Left lobe of liver (tissue), 2 donors: ENCODE measurements around the gene SH3GL3. TPM values are rescaled to one million over a fixed set of nuclear protein-coding genes. Genes with fewer than 3 reads are reported as not detected.

Experiments
- ATAC-seq: fragments of 200-7000 bp; cut with Tn5 transposase; one replicate; pipeline ENCODE4 v1.9.1; 2020; ENCODE audit warnings: mild to moderate bottlenecking, moderate library complexity
- DNase-seq: peaks from one replicate; pipeline ENCODE4 v3.0.0-alpha.2; 2020; ENCODE audit warnings: low spot score
- total RNA-seq: library from RNA; stranded (reverse); gene quantifications from one replicate; pipeline ENCODE4 v1.2.1, GENCODE V29; 2021
- donor health status: DM: no; HTN: no; CAD: no; lungs with moderate emphysema.
- donor health status: DM: no; HTN: yes; CAD: no.

SH3GL3 gene
- total RNA-seq, 1 donor from 2014 or later = not detected

DNA sequence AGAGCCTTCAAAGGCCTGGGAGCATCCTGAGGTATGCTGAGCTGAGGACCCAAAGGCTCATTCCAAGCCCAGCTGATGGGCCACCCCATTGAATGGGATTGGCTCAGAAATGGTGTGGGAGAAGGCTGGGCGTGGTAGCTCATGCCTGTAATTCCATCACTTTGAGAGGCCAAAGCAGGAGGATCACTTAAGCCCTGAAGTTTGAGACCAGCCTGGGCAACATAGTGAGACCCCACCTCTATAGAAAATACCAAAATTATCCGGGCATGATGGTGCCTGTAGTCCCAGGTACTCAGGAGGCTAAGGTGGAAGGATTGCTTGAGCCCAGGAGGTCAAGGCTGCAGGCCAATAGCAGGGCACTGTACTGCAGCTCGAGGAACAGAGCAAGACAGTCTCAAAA, 163.0 kb downstream of the SH3GL3 start:
- no peak for DNase-seq
- no peak for ATAC-seq

DNA sequence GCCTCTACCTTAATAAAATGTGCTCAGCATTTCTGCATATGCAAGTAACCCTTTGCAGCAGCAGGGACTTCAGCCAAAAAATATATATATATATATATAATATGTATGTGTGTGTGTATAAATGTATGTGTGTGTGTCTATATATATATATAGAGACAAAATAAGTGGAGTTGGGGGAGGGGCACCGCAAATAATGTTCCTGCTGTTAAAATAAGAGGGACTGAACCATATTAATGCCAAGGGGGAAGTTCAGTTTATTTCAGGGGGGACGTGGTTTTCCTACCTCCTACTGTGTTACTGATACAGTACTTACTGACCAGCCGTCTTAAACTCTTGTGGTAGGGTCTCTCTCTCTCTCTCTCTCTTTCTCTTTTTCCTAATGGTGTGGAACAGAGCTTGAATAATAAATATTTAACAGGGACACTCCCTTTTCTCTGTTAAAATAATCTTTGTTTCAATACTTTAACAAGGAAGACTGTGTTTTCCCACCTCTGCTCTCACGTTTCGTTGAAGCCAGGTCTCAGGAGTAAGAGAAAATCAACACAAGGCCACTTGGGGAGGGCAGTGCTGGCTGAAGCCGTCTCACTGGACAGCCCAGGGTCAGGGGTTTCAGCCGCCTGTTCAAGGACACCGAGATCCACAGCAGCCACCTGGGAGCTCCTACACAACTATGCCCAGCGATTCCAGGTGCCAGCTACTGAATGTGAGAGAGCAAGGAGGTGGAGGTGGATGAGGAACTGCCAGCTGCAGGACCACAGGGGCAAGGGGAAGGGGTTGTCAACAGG, 164.0 kb downstream of the SH3GL3 start:
- ATAC-seq = no peak
- no peak for DNase-seq

DNA sequence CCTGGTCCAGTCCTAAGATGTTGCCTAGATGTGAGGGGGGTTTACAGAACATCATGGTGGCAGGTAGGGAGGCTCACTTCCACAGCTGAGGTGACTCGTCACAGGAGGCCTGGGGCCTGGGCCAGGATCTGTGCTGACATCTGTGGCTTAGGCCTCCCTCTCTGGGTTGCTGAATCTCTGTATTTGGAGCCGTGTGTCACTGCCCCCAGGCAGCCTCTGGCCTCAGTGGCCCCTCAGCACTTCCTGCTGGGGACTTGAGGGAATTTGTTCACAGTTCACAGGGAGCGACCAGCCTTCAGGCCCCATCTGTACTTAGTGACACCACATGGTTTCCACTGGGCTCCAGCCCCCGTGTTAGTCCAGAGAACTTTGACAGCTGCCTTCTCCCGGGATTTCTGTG, 165.1 kb downstream of the SH3GL3 start:
- no peak for DNase-seq
- no peak for ATAC-seq

DNA sequence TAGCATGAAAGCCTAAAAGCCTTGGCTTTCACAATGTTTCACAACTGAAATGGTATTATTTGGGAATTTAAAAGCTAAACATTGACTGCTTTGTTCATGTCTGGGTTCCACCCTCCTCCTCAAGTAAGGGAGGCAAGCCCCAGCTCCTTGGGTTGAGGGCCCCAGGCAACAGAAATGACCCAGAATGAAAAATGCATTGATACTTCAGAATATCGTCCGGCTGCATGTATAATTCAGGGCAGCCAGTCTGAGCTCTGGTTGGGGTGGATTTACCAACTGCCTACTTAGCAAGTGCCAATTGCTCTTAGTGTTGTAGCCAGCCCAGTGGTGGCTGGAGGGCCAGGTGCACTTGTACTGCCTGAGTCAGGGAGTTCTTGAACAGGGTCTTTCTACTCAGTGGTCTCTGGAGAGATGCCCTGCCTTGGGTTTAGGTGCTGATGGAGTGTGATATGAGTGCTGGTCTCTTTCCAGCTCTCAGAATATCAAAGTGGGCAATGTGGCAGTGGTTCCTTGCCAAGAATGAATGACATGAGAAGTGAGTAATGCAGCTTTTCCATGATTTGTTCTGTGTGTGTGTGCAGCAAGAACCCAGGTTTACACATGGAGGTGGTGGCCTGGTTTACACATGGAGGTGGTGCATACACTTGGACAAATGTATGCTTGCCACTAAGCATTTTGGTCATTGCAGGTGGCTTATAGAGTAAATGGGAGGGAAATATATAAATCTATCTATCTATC, 165.9 kb downstream of the SH3GL3 start:
- ATAC-seq (no peak), DNase-seq (no peak)

DNA sequence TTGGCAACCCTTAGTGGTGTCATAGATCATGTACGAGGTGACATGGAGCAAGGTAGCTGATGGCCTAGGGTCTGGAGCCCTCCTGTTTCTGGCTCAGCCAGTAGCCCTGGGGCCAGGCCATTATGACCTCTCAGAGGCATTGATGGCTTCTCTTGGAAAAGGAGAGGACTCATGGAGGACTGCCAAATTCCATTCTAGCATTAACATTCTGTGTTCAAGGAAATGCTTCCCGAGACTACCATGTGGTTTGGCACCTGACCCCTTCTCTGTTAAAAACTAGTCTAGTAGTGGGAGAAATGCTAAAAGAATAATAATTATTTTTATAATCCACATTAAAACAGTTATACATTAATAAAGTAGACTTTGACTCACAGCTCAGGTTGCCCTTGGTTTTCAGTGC, 166.6 kb downstream of the SH3GL3 start:
- DNase-seq (no peak), ATAC-seq (no peak)

DNA sequence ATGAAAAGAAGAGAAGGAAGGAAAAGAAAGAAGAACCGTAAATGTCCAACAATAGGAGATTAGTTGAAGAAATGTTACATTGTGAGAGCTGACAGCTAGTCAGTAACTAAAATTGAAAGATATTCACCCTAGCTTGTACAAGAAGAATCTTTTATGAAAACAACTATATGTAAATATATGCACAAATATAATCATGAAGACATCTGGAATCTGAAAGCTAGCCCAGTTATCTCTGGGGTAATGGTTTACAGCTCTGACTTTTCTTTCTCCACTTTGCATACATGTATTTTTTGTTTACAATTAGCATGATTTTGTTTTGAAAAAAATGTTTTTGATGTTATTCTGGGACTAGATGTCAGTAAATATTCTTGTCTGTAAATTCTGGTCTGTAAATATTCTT, 169.7 kb downstream of the SH3GL3 start:
- ATAC-seq = no peak
- no peak for DNase-seq

DNA sequence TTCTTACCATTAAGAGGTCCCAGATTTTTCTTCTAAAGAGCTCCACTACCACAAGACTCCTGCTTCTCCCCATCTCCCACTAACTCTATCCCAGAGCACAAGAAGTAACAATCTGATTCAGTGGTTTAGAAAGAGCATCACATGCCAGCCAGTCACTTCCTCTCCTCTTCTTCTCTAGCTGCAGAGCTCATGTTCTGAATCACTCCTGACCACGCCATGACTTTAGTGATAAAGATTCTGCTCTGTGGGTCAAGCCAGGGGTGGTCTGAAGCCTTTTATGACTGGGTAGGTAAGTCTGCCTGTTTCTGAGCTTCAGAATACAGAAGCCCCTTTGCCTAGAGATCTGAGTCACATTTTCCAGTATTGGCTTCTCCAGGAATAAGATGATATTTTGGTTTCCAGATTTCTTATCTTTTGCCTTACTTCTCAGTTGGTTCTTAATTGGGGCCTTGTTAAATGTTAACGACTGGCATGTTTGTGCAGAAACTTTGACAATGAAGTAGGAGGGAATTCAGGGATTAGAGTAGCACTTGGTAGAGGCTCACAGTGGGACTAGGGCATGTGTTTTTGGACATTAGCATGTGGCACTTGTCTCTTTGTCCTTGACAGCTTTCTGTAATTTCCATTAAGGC, 179.1 kb downstream of the SH3GL3 start:
- no peak for ATAC-seq
- no peak for DNase-seq

DNA sequence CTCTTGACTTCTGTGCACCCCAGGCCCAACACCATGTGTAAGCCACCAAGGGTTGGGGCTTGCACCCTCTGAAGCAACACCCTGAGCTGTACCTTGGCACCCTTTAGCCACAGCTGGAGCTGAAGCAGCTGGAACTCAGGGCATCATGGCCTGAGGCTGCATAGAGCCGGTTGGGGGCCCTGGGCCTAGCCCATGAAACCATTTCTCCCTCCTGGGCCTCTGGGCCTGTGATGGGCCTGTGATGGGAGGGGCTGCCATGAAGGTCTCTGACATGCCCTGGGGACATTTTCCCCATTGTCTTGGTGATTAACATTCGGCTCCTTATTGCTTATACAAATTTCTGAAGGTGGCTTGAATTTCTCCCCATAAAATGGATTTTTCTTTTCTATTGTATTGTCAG, 184.4 kb downstream of the SH3GL3 start:
- DNase-seq (no peak), ATAC-seq (no peak)

DNA sequence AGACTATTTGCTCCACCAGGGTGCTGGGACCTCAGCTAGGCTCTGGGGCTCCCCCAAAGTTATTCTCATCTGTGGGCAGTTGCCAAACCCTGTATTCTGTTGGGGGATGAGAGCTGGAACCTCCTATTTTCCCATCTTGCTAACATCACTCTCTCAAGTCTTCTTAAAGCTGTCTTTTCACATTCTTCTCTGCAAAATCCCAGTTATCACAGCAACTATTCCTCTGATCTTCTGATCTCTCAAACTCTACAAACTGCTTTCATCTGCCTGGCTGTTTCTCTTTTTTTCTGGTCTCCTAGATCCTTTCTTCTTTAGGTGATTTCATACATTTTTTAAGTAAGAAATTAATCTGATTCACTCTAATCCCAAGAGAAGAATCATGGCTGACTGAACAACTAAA, 196.1 kb downstream of the SH3GL3 start:
- DNase-seq = no peak
- no peak for ATAC-seq

DNA sequence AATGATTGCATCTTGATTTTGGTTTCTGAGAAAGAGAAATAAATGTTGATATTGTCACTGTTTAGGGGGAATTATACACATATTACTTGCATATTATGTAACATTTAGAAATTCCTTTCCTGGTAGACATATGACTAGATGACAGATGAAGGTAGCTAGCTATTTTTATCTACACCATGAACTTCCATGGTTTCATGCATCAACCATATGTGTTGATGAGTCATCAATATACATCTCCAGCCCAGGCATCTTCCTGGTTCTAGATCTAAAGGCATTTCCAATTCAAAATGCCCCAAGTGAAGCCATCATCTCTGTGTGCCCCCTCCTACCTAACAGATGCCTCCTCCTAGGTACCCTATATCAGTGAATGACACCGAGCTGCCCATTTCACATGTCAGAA, 197.3 kb downstream of the SH3GL3 start:
- DNase-seq (no peak), ATAC-seq (no peak)

DNA sequence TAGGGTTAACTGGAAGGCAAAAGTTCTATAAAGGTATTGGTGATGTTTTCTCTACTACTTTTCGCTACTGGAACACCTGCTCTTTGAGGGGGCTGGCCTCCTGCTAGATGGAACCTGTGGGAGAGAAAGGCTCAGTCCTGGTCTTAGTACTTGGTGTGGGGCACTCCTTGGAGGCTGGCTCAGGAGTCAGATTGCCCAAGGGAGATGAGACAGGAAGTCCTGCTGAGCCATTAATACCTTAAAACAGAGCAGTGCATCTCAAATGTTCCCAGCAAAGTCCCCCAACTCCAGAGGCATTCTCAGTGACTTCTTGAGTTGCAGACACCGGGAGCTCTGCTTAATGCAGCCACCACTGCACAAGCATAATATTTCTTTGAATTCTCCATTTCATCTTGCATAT, 203.7 kb downstream of the SH3GL3 start:
- DNase-seq (no peak), ATAC-seq (no peak)

DNA sequence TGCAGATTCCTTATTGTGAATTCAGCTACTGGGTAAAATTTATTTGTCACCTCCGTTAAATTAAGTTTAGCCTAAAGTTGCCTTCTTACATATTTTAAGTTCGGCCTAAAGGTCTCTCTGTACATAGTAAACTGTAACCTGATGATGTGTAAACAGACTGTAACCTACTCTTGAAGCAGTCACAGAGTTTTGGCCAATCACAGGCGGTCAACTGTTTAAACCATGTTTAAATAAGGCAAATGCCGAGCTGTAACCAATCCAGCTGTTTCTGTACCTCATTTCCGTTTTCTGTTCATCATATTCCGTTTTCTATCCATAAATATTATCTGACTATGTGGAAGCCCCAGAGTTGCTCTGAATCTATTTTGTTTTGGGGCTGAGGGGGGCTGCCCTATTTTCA, 204.4 kb downstream of the SH3GL3 start:
- ATAC-seq = no peak
- DNase-seq = no peak

DNA sequence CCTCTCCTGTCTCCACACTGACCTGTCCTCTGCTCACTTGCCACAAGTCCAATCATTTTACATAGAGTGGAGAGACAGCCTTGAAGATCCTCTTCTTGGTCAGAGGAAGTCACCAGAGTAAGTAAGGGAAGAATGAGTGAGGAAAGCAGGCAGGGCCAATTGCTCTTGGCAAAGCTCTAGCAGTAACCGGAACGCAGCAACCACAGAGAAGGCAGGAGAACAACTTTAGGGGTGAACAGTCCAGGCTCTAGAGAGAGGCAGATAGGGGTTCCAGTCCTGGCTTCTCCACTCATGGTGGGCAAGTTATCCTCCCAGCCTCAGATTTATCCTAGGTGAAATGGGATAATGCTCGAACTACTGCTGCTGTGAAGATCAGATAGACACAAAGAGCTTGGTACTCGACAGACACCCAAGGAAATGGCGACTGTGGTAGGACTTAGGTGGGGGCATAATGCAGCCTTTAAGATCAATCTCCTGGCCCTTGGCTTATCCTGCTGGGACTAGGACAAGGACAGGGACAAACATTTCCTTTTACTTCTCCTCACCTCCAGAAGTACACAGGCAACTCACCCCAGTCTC, 205.6 kb downstream of the SH3GL3 start:
- no peak for DNase-seq
- ATAC-seq = no peak

DNA sequence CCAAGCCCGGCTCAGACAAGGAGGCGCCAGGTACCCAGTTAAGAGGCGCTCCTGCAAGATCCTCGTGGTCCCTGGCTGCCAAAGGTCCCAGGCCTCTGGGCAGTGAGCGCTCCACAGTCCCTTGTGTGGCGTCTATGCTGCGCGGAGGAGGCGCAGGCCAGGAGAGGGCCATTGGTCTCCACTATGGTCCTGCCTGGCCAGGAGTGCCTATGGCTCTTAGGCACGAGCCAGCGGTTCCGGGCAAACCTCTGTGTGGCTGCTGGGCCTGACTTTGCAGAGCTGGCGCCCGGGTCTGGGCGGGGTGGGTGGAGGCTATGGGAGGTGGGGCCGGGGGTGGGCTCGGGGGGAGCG, 206.1 kb downstream of the SH3GL3 start:
- DNase-seq (no peak), ATAC-seq (peak; percentile 43)

DNA sequence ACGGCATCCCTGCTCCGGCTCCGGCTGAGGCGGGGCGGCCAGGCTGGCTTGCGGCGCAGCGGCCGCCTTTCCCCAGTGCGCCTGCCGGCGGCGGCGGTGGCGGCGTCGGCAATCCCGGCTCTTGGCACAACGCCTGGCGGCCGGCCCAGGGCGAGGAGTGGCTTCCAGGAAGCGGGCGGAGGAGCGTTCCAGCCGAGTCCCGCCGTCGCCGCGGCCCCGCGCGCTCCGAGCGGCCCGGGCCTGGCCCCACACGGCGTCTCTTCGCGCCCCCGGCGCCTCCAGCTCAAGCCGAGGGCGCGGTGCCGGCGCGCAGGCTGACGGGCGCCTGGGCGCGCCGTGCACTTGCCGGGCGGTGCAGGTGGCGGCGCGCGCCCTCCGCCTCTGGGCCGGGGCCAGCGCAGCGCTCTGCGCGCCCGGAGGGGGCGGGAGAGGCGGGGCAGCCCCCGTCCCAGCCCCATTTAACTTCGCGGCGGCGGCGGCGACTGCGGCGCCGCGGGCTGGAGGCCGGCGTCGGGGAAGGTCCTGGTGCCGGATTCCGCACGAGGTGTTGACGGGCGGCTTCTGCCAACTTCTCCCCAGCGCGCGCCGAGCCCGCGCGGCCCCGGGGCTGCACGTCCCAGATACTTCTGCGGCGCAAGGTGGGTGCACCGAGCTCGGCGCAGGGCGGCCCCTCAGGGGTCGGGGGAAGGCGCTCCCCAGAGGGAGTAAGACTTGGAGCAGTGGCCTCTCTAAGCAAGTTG, 206.7 kb downstream of the SH3GL3 start, which contains the start of gene ADAMTSL3:
Gene ADAMTSL3 (plus strand): TSS at position 485 of the 740 bp plus-strand sequence. CDS start 1,639 bp downstream, outside the sequence.
- DNase-seq (peak; percentile 89), ATAC-seq (peak; percentile 69)

DNA sequence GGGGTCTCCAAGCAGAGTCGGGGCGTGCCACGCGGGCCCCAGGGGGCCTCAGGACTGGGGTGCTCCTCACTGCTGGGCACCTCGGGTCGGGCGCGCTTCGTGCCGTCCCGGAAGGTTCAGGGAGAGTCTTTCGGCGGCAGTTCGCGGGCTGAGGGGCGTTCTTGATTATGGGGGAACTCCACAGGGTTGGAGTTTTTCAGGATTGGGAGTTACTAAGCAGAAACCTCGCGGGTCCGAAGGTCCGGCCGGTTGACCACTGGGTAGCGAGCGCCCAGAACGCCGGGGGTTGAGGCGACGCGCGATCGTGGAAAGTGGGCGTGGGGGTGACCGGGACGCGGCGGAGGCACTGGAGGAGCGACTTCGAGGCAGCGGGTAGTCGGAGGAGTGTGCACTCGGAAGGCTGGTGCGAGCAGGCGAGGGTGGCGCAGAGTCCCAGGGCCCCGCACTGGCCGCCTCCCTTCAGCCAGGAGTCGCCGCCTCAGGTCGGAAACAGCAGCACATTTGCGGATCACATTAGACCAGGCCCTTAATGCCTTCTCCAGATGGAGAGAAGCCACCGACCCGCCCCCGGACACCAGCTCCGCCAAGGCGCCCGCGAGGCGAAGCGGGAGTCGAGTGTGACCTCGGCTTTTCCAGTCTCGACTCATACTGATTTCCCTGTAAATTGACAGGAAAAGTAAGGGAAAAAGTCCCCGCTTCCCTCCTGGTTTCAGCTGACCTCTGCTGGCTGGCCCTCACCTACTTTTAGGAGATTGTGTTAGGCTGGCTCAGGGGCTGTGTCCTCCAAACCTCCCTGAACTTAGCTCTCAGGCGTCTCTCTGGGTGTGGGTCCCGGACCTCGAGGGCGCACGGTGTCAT, 207.5 kb downstream of the SH3GL3 start:
- peak; percentile 67 for DNase-seq
- peak; percentile 56 for ATAC-seq

DNA sequence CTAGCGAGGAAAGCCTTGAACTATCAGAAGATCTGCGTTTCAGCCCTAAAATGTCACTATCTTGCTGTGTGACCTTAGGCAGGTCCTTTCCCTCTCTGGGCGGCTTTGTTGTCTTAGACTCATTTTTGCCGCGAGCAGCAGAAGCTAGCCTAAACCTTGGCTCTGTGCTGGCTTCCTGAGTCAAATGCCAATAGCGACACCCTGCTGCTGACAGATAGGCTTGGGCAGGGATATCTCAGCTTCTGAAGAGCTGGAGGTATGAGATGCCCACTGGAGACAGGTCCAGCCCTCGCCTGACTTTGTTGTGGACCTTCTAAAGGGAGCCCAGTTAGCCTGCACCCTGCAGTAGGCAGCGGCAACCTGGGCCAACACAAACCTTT, 208.1 kb downstream of the SH3GL3 start:
- DNase-seq (no peak), ATAC-seq (no peak)

DNA sequence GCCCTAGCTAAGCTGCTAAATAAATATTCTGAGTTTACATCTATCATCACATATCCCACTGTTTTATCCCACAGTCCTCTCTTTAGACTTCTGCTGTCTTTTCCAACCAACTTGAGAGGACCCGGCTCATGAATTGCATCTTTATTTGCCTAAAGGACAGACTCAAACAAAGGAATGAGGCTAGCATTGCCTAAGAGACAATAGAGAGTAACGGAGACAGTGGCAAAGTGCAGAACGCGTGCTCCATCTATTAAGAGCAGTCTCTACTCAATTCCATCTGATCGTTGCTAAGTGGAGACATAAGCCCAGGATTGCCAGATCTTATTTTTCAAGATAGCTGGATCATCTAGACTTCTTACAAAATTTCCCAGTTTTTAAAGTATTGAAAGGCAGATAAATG, 209.1 kb downstream of the SH3GL3 start:
- ATAC-seq (no peak), DNase-seq (no peak)

DNA sequence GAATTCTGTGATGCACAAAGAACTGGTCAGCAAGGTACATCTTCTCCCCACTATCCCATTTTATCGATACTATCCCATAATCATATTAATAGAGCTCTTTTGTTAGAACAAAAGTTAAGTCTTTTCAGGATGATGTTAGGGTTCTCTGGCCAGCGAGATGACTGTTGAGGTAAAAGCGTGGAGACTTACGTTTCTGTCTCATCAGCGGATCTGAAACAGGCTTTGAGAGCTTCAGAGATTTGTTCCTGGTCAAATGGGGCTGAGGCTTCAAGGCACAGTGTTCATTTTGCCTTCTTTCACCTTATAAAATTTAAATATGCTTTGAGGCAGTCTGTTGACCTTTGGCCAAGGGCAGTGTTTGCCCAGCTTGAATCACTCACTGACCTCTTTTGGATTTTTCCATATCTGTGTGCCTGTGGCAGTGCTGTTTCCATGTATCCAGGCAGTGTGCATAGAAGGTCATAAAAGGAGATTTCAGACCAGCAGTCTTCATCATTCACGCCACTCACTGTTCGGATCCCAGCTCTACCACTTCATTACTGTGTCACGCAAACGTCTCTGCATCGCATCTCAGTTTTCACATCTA, 209.9 kb downstream of the SH3GL3 start:
- DNase-seq (peak; percentile 80), ATAC-seq (peak; percentile 53)

DNA sequence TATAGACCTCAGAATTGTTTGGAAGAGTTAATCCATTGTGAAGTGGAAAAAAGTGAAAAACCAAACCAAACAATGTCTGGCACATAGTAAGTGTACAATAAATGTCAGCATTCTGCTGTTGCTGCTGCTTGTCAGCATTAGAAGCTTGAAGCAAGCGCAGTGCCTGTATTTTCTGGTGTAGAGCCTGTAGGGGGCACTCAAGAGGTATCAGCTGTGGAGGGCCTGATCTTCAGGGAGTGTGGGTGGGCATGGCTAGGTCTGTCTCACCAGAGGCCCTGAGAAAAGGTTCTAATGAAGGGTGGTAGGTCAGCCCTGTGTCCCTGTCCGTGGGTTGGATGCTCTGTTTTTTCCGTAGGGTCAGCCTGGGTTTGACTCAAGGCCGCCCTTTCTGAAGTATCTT, 210.4 kb downstream of the SH3GL3 start:
- ATAC-seq = no peak
- DNase-seq = no peak
